ENCODE data around the gene CASP14. TPM values are rescaled to one million over a fixed set of nuclear protein-coding genes. Genes with fewer than 3 reads are reported as not detected.
A peak's percentile ranks its signal among the peaks of the same experiment; 100 is the strongest.
"Not testable (repeated sequence)": the region's sequence is repeated elsewhere in the genome, so short reads cannot be mapped to it uniquely, and the experiment has no call there.

CASP14 gene
- total and polyA plus RNA-seq, 2 donors: 0.24 to 13.0 TPM

DNA sequence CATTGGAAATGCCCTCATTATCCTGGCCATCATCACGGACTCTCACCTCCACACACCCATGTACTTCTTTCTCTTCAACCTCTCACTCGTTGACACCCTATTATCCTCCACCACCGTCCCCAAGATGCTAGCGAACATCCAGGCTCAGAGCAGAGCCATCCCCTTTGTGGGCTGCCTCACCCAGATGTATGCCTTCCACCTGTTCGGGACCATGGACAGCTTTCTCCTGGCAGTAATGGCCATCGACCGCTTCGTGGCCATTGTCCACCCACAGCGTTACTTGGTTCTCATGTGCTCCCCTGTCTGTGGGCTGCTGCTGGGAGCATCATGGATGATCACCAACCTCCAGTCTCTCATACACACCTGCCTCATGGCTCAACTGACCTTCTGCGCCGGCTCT lies 37.9 kb downstream of the CASP14 start:
- Histone ChIP-seq H3K9me3 (ENCODE audit: control insufficient read depth in 2 of 2, insufficient read depth in 1 of 2, low read length in 1 of 2) (no peaks in the 10 kb centered on the region), H3K27ac (ENCODE audit: low read depth in 1 of 2, low read length in 1 of 2) (no peak overlapping the region), H3K27me3 (ENCODE audit: control insufficient read depth in 2 of 2, insufficient read depth in 1 of 2, low read length in 1 of 2) (peaks cover 0 to 4% of the 10 kb centered on the region in 2 donors), H3K4me1 (ENCODE audit: control insufficient read depth in 2 of 2, insufficient read depth in 2 of 2, low read length in 2 of 2) (peaks cover 0 to 3% of the 10 kb centered on the region in 2 donors), H3K36me3 (ENCODE audit: control insufficient read depth in 2 of 2, insufficient read depth in 2 of 2, low read length in 1 of 2) (no peaks in the 10 kb centered on the region), H3K4me3 (ENCODE audit: low read length in 2 of 2) (no peak overlapping the region)
- no peak for DNase-seq (ENCODE audit: low read depth in 6 of 9, low spot score in 9 of 9)
- 88% methylated on average over 11 of the region's 11 CpGs for WGBS

DNA sequence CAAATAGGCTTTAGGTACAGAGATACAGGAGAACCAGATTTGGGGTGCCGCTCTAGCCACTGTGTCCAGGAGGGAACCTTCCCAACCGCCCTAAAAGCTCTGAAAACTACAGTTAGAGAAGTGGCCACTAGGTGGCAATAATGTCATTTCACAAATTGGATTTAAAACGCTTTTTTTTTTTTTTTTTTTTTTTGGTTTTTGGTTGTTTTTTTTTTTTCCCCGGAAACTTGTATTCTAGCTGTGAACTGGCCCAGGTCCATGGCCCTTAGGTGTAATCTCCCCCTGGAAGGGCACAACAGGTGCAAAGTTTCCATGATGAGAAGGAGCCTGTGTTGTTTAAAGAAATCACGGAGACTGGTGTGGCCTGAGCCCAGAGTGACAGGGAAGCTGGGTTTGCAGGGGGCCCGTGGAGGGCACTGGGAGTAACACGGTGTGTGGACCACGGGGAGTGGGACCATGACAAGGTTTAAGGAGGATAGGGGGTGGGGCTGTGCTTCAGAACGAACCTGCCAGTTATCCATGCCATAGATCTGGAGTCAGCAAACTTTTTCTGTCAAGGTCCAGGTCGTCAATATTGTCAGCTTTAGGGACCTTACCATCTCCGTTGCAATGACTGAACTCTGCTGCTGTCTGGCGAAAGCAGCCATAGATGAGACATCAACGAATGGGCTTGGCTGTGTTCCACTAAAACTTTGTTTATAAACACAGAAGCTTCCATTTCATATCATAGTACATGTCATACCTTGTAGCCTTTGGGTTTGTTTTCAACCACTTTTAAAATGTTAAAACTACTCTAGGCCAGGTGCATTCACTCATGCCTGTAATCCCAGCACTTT lies 42.9 kb downstream of the CASP14 start:
- Histone ChIP-seq H3K27me3 (ENCODE audit: control insufficient read depth in 2 of 2, insufficient read depth in 1 of 2, low read length in 1 of 2) (peaks cover 0 to 4% of the 10 kb centered on the region in 2 donors), H3K4me1 (ENCODE audit: control insufficient read depth in 2 of 2, insufficient read depth in 2 of 2, low read length in 2 of 2) (peaks cover 0 to 6% of the 10 kb centered on the region in 2 donors), H3K27ac (ENCODE audit: low read depth in 1 of 2, low read length in 1 of 2) (peak overlapping the region; percentile 1 to 2), H3K4me3 (ENCODE audit: low read length in 2 of 2) (no peak overlapping the region), H3K9me3 (ENCODE audit: control insufficient read depth in 2 of 2, insufficient read depth in 1 of 2, low read length in 1 of 2) (no peaks in the 10 kb centered on the region), H3K36me3 (ENCODE audit: control insufficient read depth in 2 of 2, insufficient read depth in 2 of 2, low read length in 1 of 2) (no peaks in the 10 kb centered on the region)
- 36% methylated on average over 13 of the region's 13 CpGs for WGBS
- DNase-seq (ENCODE audit: low read depth in 6 of 9, low spot score in 9 of 9): peak; percentile 38 to 88 (median 64)

DNA sequence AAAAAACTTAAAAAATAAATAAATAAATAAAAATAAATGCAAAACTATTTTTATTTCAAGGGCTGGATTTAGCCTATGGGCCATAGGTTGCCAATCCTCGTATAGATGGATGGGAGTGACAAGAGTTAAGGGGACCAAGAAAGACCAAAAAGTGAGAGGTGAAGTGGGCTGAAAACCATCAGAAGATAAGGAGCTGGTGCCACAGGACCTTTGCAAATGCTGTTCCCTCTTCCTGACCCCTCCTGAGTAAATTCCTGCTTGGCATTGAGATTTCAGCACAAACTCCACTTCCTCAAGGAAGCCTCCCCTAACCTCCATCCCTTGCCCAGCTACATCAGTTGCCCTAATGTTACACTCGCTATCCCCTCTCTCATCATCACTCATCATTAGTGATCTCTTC lies 43.7 kb downstream of the CASP14 start:
- Histone ChIP-seq H3K9me3 (ENCODE audit: control insufficient read depth in 2 of 2, insufficient read depth in 1 of 2, low read length in 1 of 2) (no peaks in the 10 kb centered on the region), H3K4me1 (ENCODE audit: control insufficient read depth in 2 of 2, insufficient read depth in 2 of 2, low read length in 2 of 2) (peaks cover 0 to 6% of the 10 kb centered on the region in 2 donors), H3K4me3 (ENCODE audit: low read length in 2 of 2) (no peak overlapping the region), H3K27ac (ENCODE audit: low read depth in 1 of 2, low read length in 1 of 2) (no peak overlapping the region), H3K36me3 (ENCODE audit: control insufficient read depth in 2 of 2, insufficient read depth in 2 of 2, low read length in 1 of 2) (no peaks in the 10 kb centered on the region), H3K27me3 (ENCODE audit: control insufficient read depth in 2 of 2, insufficient read depth in 1 of 2, low read length in 1 of 2) (no peaks in the 10 kb centered on the region)
- 90% methylated on average over 2 of the region's 2 CpGs for WGBS
- no peak for DNase-seq (ENCODE audit: low read depth in 6 of 9, low spot score in 9 of 9)

DNA sequence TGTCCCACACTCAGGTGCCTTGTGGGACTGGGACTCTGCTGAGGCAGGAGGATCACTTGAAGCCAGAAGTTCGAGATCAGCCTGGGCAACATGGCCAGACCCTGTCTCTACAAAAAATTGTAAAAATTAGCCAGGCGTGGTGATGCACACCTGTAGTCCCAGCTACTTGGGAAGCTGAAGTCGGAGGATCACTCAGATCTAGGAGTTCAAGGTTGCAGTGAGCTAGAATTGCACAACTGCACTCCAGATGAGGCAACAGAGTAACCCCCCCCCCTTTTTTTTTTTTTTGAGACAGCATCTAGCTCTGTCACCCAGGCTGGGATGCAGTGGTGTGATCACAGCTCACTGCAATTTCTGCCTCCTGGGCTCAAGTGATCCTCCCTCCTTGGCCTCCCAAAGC lies 46.9 kb downstream of the CASP14 start:
- 73% methylated on average over 3 of the region's 3 CpGs for WGBS
- H3K27ac ChIP-seq (ENCODE audit: low read depth in 1 of 2, low read length in 1 of 2): no peak overlapping the region
- no peaks in the 10 kb centered on the region for H3K27me3 ChIP-seq (ENCODE audit: control insufficient read depth in 2 of 2, insufficient read depth in 1 of 2, low read length in 1 of 2)
- H3K4me3 ChIP-seq (ENCODE audit: low read length in 2 of 2): no peak overlapping the region
- peaks cover 0 to 6% of the 10 kb centered on the region in 2 donors for H3K4me1 ChIP-seq (ENCODE audit: control insufficient read depth in 2 of 2, insufficient read depth in 2 of 2, low read length in 2 of 2)
- H3K9me3 ChIP-seq (ENCODE audit: control insufficient read depth in 2 of 2, insufficient read depth in 1 of 2, low read length in 1 of 2): no peaks in the 10 kb centered on the region
- no peak for DNase-seq (ENCODE audit: low read depth in 6 of 9, low spot score in 9 of 9)
- no peaks in the 10 kb centered on the region for H3K36me3 ChIP-seq (ENCODE audit: control insufficient read depth in 2 of 2, insufficient read depth in 2 of 2, low read length in 1 of 2)

DNA sequence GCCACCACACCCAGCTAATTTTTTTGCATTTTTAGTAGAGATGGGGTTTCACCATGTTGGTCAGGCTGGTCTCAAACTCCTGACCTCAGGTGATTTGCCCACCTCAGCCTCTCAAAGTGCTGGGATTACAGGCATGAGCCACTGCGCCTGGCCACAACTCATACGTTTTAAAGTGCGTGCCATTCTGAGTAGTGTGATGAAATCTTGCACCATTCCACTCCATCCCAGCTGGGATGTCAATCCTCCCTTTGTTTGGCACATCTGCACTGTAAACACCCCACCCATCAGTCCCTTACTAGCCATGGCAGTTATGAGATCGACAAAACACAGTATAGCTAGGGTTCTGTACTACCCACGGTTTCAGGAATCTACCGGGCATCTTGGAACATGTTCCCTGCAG lies 48.7 kb downstream of the CASP14 start:
- peaks cover 0 to 15% of the 10 kb centered on the region in 2 donors for H3K9me3 ChIP-seq (ENCODE audit: control insufficient read depth in 2 of 2, insufficient read depth in 1 of 2, low read length in 1 of 2)
- WGBS: 95% methylated on average over 6 of the region's 6 CpGs
- not testable (repeated sequence) for H3K27me3 ChIP-seq (ENCODE audit: control insufficient read depth in 2 of 2, insufficient read depth in 1 of 2, low read length in 1 of 2); H3K27ac ChIP-seq (ENCODE audit: low read depth in 1 of 2, low read length in 1 of 2); DNase-seq (ENCODE audit: low read depth in 6 of 9, low spot score in 9 of 9); H3K4me3 ChIP-seq (ENCODE audit: low read length in 2 of 2); H3K4me1 ChIP-seq (ENCODE audit: control insufficient read depth in 2 of 2, insufficient read depth in 2 of 2, low read length in 2 of 2); H3K36me3 ChIP-seq (ENCODE audit: control insufficient read depth in 2 of 2, insufficient read depth in 2 of 2, low read length in 1 of 2)

- Histone ChIP-seq H3K27ac (ENCODE audit: low read depth in 1 of 2, low read length in 1 of 2) (no peak overlapping the region), H3K9me3 (ENCODE audit: control insufficient read depth in 2 of 2, insufficient read depth in 1 of 2, low read length in 1 of 2) (peaks cover 0 to 17% of the 10 kb centered on the region in 2 donors), H3K36me3 (ENCODE audit: control insufficient read depth in 2 of 2, insufficient read depth in 2 of 2, low read length in 1 of 2) (no peaks in the 10 kb centered on the region), H3K4me1 (ENCODE audit: control insufficient read depth in 2 of 2, insufficient read depth in 2 of 2, low read length in 2 of 2) (no peaks in the 10 kb centered on the region), H3K4me3 (ENCODE audit: low read length in 2 of 2) (no peak overlapping the region), H3K27me3 (ENCODE audit: control insufficient read depth in 2 of 2, insufficient read depth in 1 of 2, low read length in 1 of 2) (no peaks in the 10 kb centered on the region)
- WGBS: 96% methylated on average over 10 of the region's 10 CpGs
- no peak for DNase-seq (ENCODE audit: low read depth in 6 of 9, low spot score in 9 of 9)
These were observed 49.2 kb downstream of the CASP14 start for GRCh38 chr19:15098460-15098859.

- Histone ChIP-seq H3K4me1 (ENCODE audit: control insufficient read depth in 2 of 2, insufficient read depth in 2 of 2, low read length in 2 of 2) (no peaks in the 10 kb centered on the region), H3K36me3 (ENCODE audit: control insufficient read depth in 2 of 2, insufficient read depth in 2 of 2, low read length in 1 of 2) (no peaks in the 10 kb centered on the region), H3K9me3 (ENCODE audit: control insufficient read depth in 2 of 2, insufficient read depth in 1 of 2, low read length in 1 of 2) (peaks cover under 1 to 21% of the 10 kb centered on the region in 2 donors), H3K27ac (ENCODE audit: low read depth in 1 of 2, low read length in 1 of 2) (no peak overlapping the region), H3K27me3 (ENCODE audit: control insufficient read depth in 2 of 2, insufficient read depth in 1 of 2, low read length in 1 of 2) (no peaks in the 10 kb centered on the region), H3K4me3 (ENCODE audit: low read length in 2 of 2) (no peak overlapping the region)
- WGBS: 97% methylated on average over 3 of the region's 3 CpGs
- no peak for DNase-seq (ENCODE audit: low read depth in 6 of 9, low spot score in 9 of 9)
These were observed 49.8 kb downstream of the CASP14 start for GRCh38 chr19:15099017-15099582.

GRCh38 chr19:15101479-15102082 lies 52.3 kb downstream of the CASP14 start:
- peak in 4 of 9 donors; percentile 48 to 67 (median 54) for DNase-seq (ENCODE audit: low read depth in 6 of 9, low spot score in 9 of 9)
- H3K36me3 ChIP-seq (ENCODE audit: control insufficient read depth in 2 of 2, insufficient read depth in 2 of 2, low read length in 1 of 2): no peaks in the 10 kb centered on the region
- no peaks in the 10 kb centered on the region for H3K4me1 ChIP-seq (ENCODE audit: control insufficient read depth in 2 of 2, insufficient read depth in 2 of 2, low read length in 2 of 2)
- no peak overlapping the region for H3K27ac ChIP-seq (ENCODE audit: low read depth in 1 of 2, low read length in 1 of 2)
- 64% methylated on average over 3 of the region's 3 CpGs for WGBS
- H3K9me3 ChIP-seq (ENCODE audit: control insufficient read depth in 2 of 2, insufficient read depth in 1 of 2, low read length in 1 of 2): peaks cover 1 to 21% of the 10 kb centered on the region in 2 donors
- H3K4me3 ChIP-seq (ENCODE audit: low read length in 2 of 2): no peak overlapping the region
- H3K27me3 ChIP-seq (ENCODE audit: control insufficient read depth in 2 of 2, insufficient read depth in 1 of 2, low read length in 1 of 2): peaks cover 7 to 9% of the 10 kb centered on the region in 2 donors

- Histone ChIP-seq H3K4me3 (ENCODE audit: low read length in 2 of 2) (no peak overlapping the region), H3K9me3 (ENCODE audit: control insufficient read depth in 2 of 2, insufficient read depth in 1 of 2, low read length in 1 of 2) (peaks cover 1 to 21% of the 10 kb centered on the region in 2 donors), H3K36me3 (ENCODE audit: control insufficient read depth in 2 of 2, insufficient read depth in 2 of 2, low read length in 1 of 2) (no peaks in the 10 kb centered on the region), H3K4me1 (ENCODE audit: control insufficient read depth in 2 of 2, insufficient read depth in 2 of 2, low read length in 2 of 2) (peaks cover 0 to 18% of the 10 kb centered on the region in 2 donors), H3K27me3 (ENCODE audit: control insufficient read depth in 2 of 2, insufficient read depth in 1 of 2, low read length in 1 of 2) (peaks cover 26 to 33% of the 10 kb centered on the region in 2 donors), H3K27ac (ENCODE audit: low read depth in 1 of 2, low read length in 1 of 2) (no peak overlapping the region)
- 83% methylated on average over 1 of the region's 1 CpG for WGBS
- no peak for DNase-seq (ENCODE audit: low read depth in 6 of 9, low spot score in 9 of 9)
These were observed 54.7 kb downstream of the CASP14 start for GRCh38 chr19:15104003-15104402.

Data from thymus (tissue), 11 donors.